Neutrophil (primary cell): Measurements from ENCODE around the gene MRPS12.

Source experiments
- H3K27ac ChIP-seq: fragments of 200-600 bp; sonication (generic); 2 replicates; pipeline ENCODE4 v1.5.1; 2016; ENCODE audit warnings: mild to moderate bottlenecking, moderate library complexity
- H3K27me3 ChIP-seq: fragments of 200-600 bp; sonication (generic); 2 replicates; pipeline ENCODE4 v1.6.0; 2016; ENCODE audit warnings: mild to moderate bottlenecking
- H3K36me3 ChIP-seq: fragments of 200-600 bp; sonication (generic); 2 replicates; pipeline ENCODE4 v1.5.1; 2017
- H3K4me1 ChIP-seq, 2 experiments: fragments of 200-600 bp in 1 of 2; sonication (generic) in 1 of 2; 1 replicate in 1 of 2; 2 replicates in 1 of 2; pipeline versions ENCODE4 v1.5.1 to v1.6.1; 2013 to 2016; ENCODE audit warnings: low read depth in 1 of 2, low read length in 1 of 2, mild to moderate bottlenecking in 1 of 2, moderate library complexity in 1 of 2; ENCODE audit not compliant: control insufficient read depth in 1 of 2, insufficient read depth in 1 of 2
- H3K4me3 ChIP-seq, 2 experiments: fragments of 200-600 bp in 1 of 2; sonication (generic) in 1 of 2; 1 replicate in 1 of 2; 2 replicates in 1 of 2; pipeline ENCODE4 v1.5.1; 2013 to 2016; ENCODE audit warnings: low read depth in 1 of 2, low read length in 1 of 2, mild to moderate bottlenecking in 1 of 2, moderate library complexity in 1 of 2
- H3K9me3 ChIP-seq: fragments of 200-600 bp; sonication (generic); 2 replicates; pipeline ENCODE4 v1.5.1; 2016
- CTCF ChIP-seq: fragments of 200-600 bp; sonication (generic); IDR thresholded peaks from 2 replicates; pipeline ENCODE4 v1.5.1; 2016; ENCODE audit warnings: antibody characterized with exemption

Gene MRPS12

GRCh38 chr19:38905620-38906019, 25.1 kb upstream of the MRPS12 start:
- peaks cover 53% of the 10 kb centered on the region for H3K36me3 ChIP-seq
- H3K9me3 ChIP-seq, result no peaks in the 10 kb centered on the region
- no peak for TF ChIP-seq CTCF
- no peak overlapping the region for H3K4me3 ChIP-seq
- H3K27ac ChIP-seq, result no peak overlapping the region
- H3K27me3 ChIP-seq, result no peaks in the 10 kb centered on the region
- H3K4me1 ChIP-seq, result peaks cover 3 to 7% of the 10 kb centered on the region in 2 experiments

- H3K4me3 ChIP-seq, result no peak overlapping the region
- peaks cover 53% of the 10 kb centered on the region for H3K36me3 ChIP-seq
- H3K9me3 ChIP-seq, result no peaks in the 10 kb centered on the region
- peaks cover 7% of the 10 kb centered on the region for H3K27me3 ChIP-seq
- no peak for TF ChIP-seq CTCF
- H3K27ac ChIP-seq, result no peak overlapping the region
- no peaks in the 10 kb centered on the region for H3K4me1 ChIP-seq
Measured at GRCh38 chr19:38907227-38907626, 23.5 kb upstream of the MRPS12 start.

GRCh38 chr19:38907670-38908069, 23.1 kb upstream of the MRPS12 start:
- Histone ChIP-seq H3K27ac (no peak overlapping the region), H3K4me3 (no peak overlapping the region), H3K4me1 (no peaks in the 10 kb centered on the region), H3K27me3 (peaks cover 11% of the 10 kb centered on the region), H3K36me3 (peaks cover 53% of the 10 kb centered on the region), H3K9me3 (no peaks in the 10 kb centered on the region)
- TF ChIP-seq CTCF, result no peak

- no peak overlapping the region for H3K4me3 ChIP-seq
- H3K27ac ChIP-seq, result no peak overlapping the region
- H3K9me3 ChIP-seq, result no peaks in the 10 kb centered on the region
- H3K27me3 ChIP-seq, result peaks cover 11% of the 10 kb centered on the region
- TF ChIP-seq CTCF, result no peak
- no peaks in the 10 kb centered on the region for H3K4me1 ChIP-seq
- H3K36me3 ChIP-seq, result peaks cover 48% of the 10 kb centered on the region
Measured at GRCh38 chr19:38908911-38909310, 21.8 kb upstream of the MRPS12 start.

GRCh38 chr19:38910488-38910887, 20.3 kb upstream of the MRPS12 start:
- Histone ChIP-seq H3K4me3 (no peak overlapping the region), H3K4me1 (no peaks in the 10 kb centered on the region)
- TF ChIP-seq CTCF, result no peak

More at GRCh38 chr19:38910488-38910887, 20.3 kb upstream of the MRPS12 start:
- peaks cover 37% of the 10 kb centered on the region for H3K36me3 ChIP-seq
- H3K27ac ChIP-seq, result no peak overlapping the region
- H3K9me3 ChIP-seq, result no peaks in the 10 kb centered on the region
- peaks cover 11% of the 10 kb centered on the region for H3K27me3 ChIP-seq
